Pancreas (tissue), 10 donors: ENCODE measurements around the gene OGDHL. TPM values are rescaled to one million over a fixed set of nuclear protein-coding genes. Genes with fewer than 3 reads are reported as not detected.

Experiments used
- ATAC-seq, 4 donors: fragments of 200-7000 bp; cut with Tn5 transposase; one replicate each; pipeline versions ENCODE4 v1.8.0 to v1.9.1; 2020; ENCODE audit warnings: mild to moderate bottlenecking in 4 of 4, moderate library complexity in 4 of 4
- DNase-seq, 6 donors: peaks; one replicate each; pipeline ENCODE4 v3.0.0-alpha.2; 2020
- FAIRE-seq: peaks from 2 replicates; lab custom pipeline; 2012; peaks lifted over from hg19 to GRCh38; lab: Jason Lieb, UNC
- H3K27ac ChIP-seq, 4 donors: fragments of 200-600 bp; sonication (generic); 1 replicate in 3 of 4; 2 replicates in 1 of 4; pipeline versions ENCODE4 v1.5.0 to v1.8.0; 2020
- H3K27me3 ChIP-seq, 4 donors: fragments of 200-600 bp; one replicate each; pipeline ENCODE4 v1.8.0; 2021
- H3K36me3 ChIP-seq, 3 donors: fragments of 200-600 bp; sonication (generic) in 1 of 3; one replicate each; pipeline versions ENCODE4 v1.5.0 to v1.8.0; 2020 to 2021
- H3K4me1 ChIP-seq, 3 donors: fragments of 200-600 bp; one replicate each; pipeline ENCODE4 v1.8.0; 2021
- H3K4me3 ChIP-seq, 4 donors: fragments of 200-600 bp; sonication (generic) in 2 of 4; one replicate each; pipeline versions ENCODE4 v1.5.0 to v1.8.0; 2020 to 2021
- H3K9me3 ChIP-seq, 4 donors: fragments of 200-600 bp; one replicate each; pipeline ENCODE4 v1.8.0; 2021
- CTCF ChIP-seq, 4 donors: fragments of 200-600 bp; sonication (generic) in 3 of 4; IDR thresholded peaks; one replicate each; pipeline versions ENCODE4 v1.5.0 to v1.8.0; 2021; ENCODE audit warnings: antibody characterized with exemption in 4 of 4
- WGBS, 2 donors: extraction: QIAGEN DNeasy Blood & Tissue Kit; methylation state at CpG; one replicate each; pipeline ENCODE4 v1.1.7; 2013; 5-methylcytosine and 5-hydroxymethylcytosine counted together
- intact Hi-C, 3 donors: fragments of 100-400 bp; cut with DNase I; formaldehyde crosslinking; loops; one replicate each; pipeline versions ENCODE4 v1.11.1 to v1.14.2; 2022
- polyA plus RNA-seq, 2 donors: library from polyadenylated mRNA; stranded (reverse); fragments of 200-250 nt; gene quantifications; one replicate each; pipeline ENCODE4 v1.2.3, GENCODE V29; 2013
- total RNA-seq, 6 donors: library from RNA; stranded (reverse); fragmentation: NEBNext Ultra II Directional in 4 of 6; extraction: Animal tissue kit (Norgen Biotek cat#: 25700) in 4 of 6; gene quantifications; one replicate each; pipeline versions ENCODE4 v1.2.1 to v1.2.4, GENCODE V29; 2021 to 2023
- donor health status: healthy with polysubstance abuse.
- donor health status: DM: no; HTN: no; CAD: no; lungs with moderate emphysema.
- donor health status: DM: no; HTN: no; CAD: no.
- donor health status: control.
- donor health status: control.
- donor health status: Bipolar disorder and iron deficiency.
- donor health status: DM: yes; HTN: yes; CAD: no.
- donor health status: DM: no; HTN: no; CAD: no.
- donor health status: DM: no; HTN: no; CAD: no.
- donor health status: DM: yes; HTN: yes; CAD: no.

OGDHL gene
- total and polyA plus RNA-seq, 8 donors = 1.7 to 25.9 (median 4.3) TPM

GRCh38 chr10:49742683-49743463, 19.2 kb downstream of the OGDHL start:
- peak in 1 of 6 donors; percentile 60 for DNase-seq
- no peak overlapping the region for H3K27ac ChIP-seq
- no peaks in the 10 kb centered on the region for H3K36me3 ChIP-seq
- TF ChIP-seq CTCF (IDR thresholded peaks at IDR 0.05) = no peak
- no peaks in the 10 kb centered on the region for H3K27me3 ChIP-seq
- intact Hi-C loops = no loop called here
- FAIRE-seq = no peak
- H3K4me1 ChIP-seq = no peaks in the 10 kb centered on the region
- WGBS, 2 donors = 83 to 86% methylated on average over 23 of the region's 23 CpGs
- no peaks in the 10 kb centered on the region for H3K9me3 ChIP-seq
- no peak for ATAC-seq
- no peak overlapping the region for H3K4me3 ChIP-seq

DNA sequence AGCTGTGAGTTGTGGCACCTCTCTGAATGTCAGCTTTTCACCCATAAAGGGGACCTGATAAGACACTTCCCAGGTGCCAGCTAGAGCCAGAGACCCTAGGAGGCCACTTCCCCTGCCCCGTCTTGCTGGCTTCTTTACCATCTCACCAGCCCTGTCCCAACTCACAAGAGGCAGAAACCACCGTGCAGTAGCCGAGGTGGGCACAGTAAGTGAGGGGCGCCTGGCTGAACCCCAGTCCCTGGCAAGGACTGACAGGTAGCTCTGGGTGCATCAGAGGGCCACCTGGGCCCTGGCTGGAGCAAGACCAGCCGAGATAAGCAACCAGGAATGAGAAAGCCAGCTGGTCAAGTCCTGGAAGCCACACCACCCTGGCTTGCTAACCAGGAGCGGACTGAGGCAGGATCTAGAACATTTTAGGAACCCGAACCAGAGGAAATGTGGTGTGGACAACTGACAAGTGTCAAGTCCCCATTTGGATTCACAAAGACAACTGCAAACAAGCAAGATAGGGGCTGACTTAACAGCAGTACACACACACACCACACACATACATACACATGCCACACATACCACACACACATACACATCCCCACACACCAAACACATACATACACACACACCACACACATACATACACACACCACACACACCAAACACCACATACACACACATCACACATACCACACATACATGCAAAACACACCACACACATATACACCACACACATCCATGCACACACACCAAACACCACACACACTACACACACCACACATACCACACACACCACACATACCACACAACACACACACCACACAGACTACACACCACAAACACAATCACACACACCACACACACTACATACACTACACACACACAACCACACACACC, 20.8 kb downstream of the OGDHL start:
- DNase-seq (no peak), FAIRE-seq (no peak)

GRCh38 chr10:49740346-49741107, 21.6 kb downstream of the OGDHL start:
- no peak for ATAC-seq
- Histone ChIP-seq H3K9me3 (no peaks in the 10 kb centered on the region), H3K36me3 (no peaks in the 10 kb centered on the region), H3K27ac (no peak overlapping the region), H3K27me3 (no peaks in the 10 kb centered on the region), H3K4me1 (no peaks in the 10 kb centered on the region), H3K4me3 (no peak overlapping the region)
- no peak for TF ChIP-seq CTCF (IDR thresholded peaks at IDR 0.05)
- no peak for FAIRE-seq
- DNase-seq = peak in 1 of 6 donors; percentile 50
- WGBS, 2 donors = 88 to 90% methylated on average over 16 of the region's 16 CpGs
- intact Hi-C loops = no loop called here

More for the DNA sequence above, 20.8 kb downstream of the OGDHL start:
- 83 to 87% methylated on average over 7 of the region's 7 CpGs for WGBS, 2 donors
- Histone ChIP-seq H3K36me3 (no peaks in the 10 kb centered on the region), H3K4me1 (no peaks in the 10 kb centered on the region), H3K27ac (no peak overlapping the region), H3K4me3 (no peak overlapping the region), H3K9me3 (no peaks in the 10 kb centered on the region), H3K27me3 (no peaks in the 10 kb centered on the region)
- intact Hi-C loops = no loop called here
- no peak for TF ChIP-seq CTCF (IDR thresholded peaks at IDR 0.05)
- no peak for ATAC-seq

DNA sequence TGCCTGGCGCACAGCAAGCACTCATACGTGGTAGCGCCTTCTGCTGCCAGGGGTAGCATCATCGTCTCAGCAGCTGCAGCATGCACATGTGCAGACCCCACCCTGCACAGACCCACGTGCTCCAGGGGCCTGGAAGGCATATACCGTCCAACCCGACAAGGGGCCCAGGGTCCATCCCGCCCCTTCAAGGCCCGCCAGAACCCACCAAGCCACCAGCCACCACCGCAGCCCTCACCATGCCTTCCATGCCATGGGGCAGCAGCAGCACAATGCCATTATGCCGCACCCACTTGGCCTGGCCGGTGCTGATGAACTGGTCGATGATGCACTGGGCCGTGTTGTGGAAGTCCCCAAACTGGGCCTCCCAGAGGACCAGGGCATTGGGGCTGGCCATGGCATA, 22.7 kb downstream of the OGDHL start:
- Histone ChIP-seq H3K9me3 (no peaks in the 10 kb centered on the region), H3K4me1 (no peaks in the 10 kb centered on the region), H3K4me3 (no peak overlapping the region), H3K27me3 (no peaks in the 10 kb centered on the region), H3K27ac (no peak overlapping the region), H3K36me3 (no peaks in the 10 kb centered on the region)
- no peak for TF ChIP-seq CTCF (IDR thresholded peaks at IDR 0.05)
- WGBS, 2 donors = 71 to 79% methylated on average over 14 of the region's 14 CpGs
- DNase-seq (peak in 1 of 6 donors; percentile 55), FAIRE-seq (no peak), ATAC-seq (no peak)
- intact Hi-C loops = no loop called here
